GM23248 (cell line): ENCODE results near the gene ALCAM. TPM values are rescaled to one million over a fixed set of nuclear protein-coding genes. Genes with fewer than 3 reads are reported as not detected.

Experiments
- DNase-seq: peaks from one replicate; pipeline ENCODE4 v3.0.0-alpha.2; 2015
- H2AFZ ChIP-seq: fragments of 200-600 bp; sonication (generic); 2 replicates; pipeline ENCODE4 v1.6.1; 2016; ENCODE audit warnings: antibody characterized with exemption
- H3F3A ChIP-seq: fragments of 200-600 bp; sonication (generic); 2 replicates; pipeline ENCODE4 v1.6.1; 2016; ENCODE audit warnings: mild to moderate bottlenecking, antibody characterized with exemption, mixed run types; ENCODE audit not compliant: insufficient read depth
- H3K27ac ChIP-seq: fragments of 200-600 bp; sonication (generic); 2 replicates; pipeline ENCODE4 v1.5.1; 2016; ENCODE audit warnings: mild to moderate bottlenecking
- H3K27me3 ChIP-seq: fragments of 200-600 bp; sonication (generic); replicated peaks from 2 replicates; pipeline ENCODE4 v1.6.1; 2016; ENCODE audit warnings: mild to moderate bottlenecking; ENCODE audit not compliant: insufficient read depth
- H3K36me3 ChIP-seq: fragments of 200-600 bp; sonication (generic); 2 replicates; pipeline ENCODE4 v1.6.1; 2016; ENCODE audit warnings: low read depth, mild to moderate bottlenecking
- H3K4me1 ChIP-seq: fragments of 200-600 bp; sonication (generic); 2 replicates; pipeline ENCODE4 v1.6.1; 2016; ENCODE audit warnings: mild to moderate bottlenecking; ENCODE audit not compliant: insufficient read depth
- H3K4me2 ChIP-seq: fragments of 200-600 bp; sonication (generic); one replicate; pipeline ENCODE4 v1.6.1; 2016; ENCODE audit warnings: mild to moderate bottlenecking; ENCODE audit not compliant: unreplicated experiment
- H3K4me3 ChIP-seq: fragments of 200-600 bp; sonication (generic); 2 replicates; pipeline ENCODE4 v1.5.1; 2016; ENCODE audit warnings: mild to moderate bottlenecking
- H3K79me2 ChIP-seq: fragments of 200-600 bp; sonication (generic); 2 replicates; pipeline ENCODE4 v1.6.1; 2016; ENCODE audit warnings: mild to moderate bottlenecking; ENCODE audit not compliant: insufficient read depth
- H3K9ac ChIP-seq: fragments of 200-600 bp; sonication (generic); 2 replicates; pipeline ENCODE4 v1.6.1; 2016; ENCODE audit warnings: mild to moderate bottlenecking
- H3K9me2 ChIP-seq: fragments of 200-600 bp; sonication (generic); 2 replicates; pipeline ENCODE4 v1.6.1; 2016; ENCODE audit warnings: mixed run types, mild to moderate bottlenecking, moderate library complexity; ENCODE audit not compliant: insufficient read depth
- H3K9me3 ChIP-seq: fragments of 200-600 bp; sonication (generic); one replicate; pipeline ENCODE4 v1.6.1; 2017; ENCODE audit warnings: low read depth
- H4K20me1 ChIP-seq: fragments of 200-600 bp; sonication (generic); 2 replicates; pipeline ENCODE4 v1.6.0; 2016; ENCODE audit not compliant: insufficient read depth
- EZH2 ChIP-seq: fragments of 200-600 bp; sonication (generic); IDR thresholded peaks from 2 replicates; pipeline ENCODE4 v1.6.1; 2018; ENCODE audit warnings: antibody characterized with exemption, mild to moderate bottlenecking; ENCODE audit not compliant: insufficient read depth, poor library complexity, severe bottlenecking
- EZH2phosphoT487 ChIP-seq: fragments of 200-600 bp; sonication (generic); IDR thresholded peaks from 2 replicates; pipeline ENCODE4 v1.6.1; 2018; ENCODE audit warnings: antibody characterized with exemption, moderate library complexity, mild to moderate bottlenecking, low read depth; ENCODE audit not compliant: insufficient read depth
- WGBS, 2 experiments: methylation state at CpG; one replicate each; pipeline ENCODE4 v1.1.6; 2015 to 2017; ENCODE audit warnings: low lambda C conversion rate in 2 of 2, low coverage in 1 of 2; ENCODE audit errors: missing lambda C conversion rate in 2 of 2; 5-methylcytosine and 5-hydroxymethylcytosine counted together
- in situ Hi-C: fragments of 300-500 bp; cut with MboI; formaldehyde crosslinking; loops from 2 replicates; pipeline ENCODE4 v1.15.0; 2020
- polyA plus RNA-seq: library from polyadenylated mRNA; unstranded; fragments of >200 nt; fragmentation: Nextera tagmentation; extraction: Ambion mirVana; gene quantifications from 2 replicates; pipeline ENCODE4 v1.2.1, GENCODE V29; 2016
- total RNA-seq: library from RNA; depleted of rRNA; stranded (reverse); fragments of >200 nt; shearing (Covaris generic); gene quantifications from 2 replicates; pipeline ENCODE4 v1.2.3, GENCODE V29; 2014

Gene ALCAM
- total and polyA plus RNA-seq, 2 experiments from 2014 or later = 88.7 to 208 TPM

DNA sequence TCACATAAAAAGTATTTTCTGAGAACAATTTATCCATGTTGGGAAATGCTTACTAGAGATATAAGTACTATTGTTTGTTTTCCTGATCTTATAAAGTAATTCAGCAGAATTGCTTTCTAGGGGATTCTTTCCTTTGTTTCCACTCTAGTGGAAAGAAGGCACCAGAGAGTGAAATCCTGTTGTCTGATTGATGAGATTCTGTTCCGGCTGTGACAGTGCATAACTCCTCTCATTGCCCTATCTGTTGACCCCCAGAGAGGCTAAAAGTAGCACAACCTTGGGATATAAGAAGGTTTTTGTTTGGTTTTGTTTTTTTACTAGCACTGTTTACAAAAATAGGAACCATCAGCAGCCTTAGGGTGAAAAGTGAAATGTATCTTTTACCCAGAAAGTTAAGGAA lies 114.1 kb downstream of the ALCAM start:
- no peak overlapping the region for H3K4me2 ChIP-seq
- H4K20me1 ChIP-seq = no peaks in the 10 kb centered on the region
- DNase-seq = no peak
- H3K9me3 ChIP-seq = no peaks in the 10 kb centered on the region
- peaks cover 88% of the 10 kb centered on the region for H3K79me2 ChIP-seq
- H3K4me1 ChIP-seq = no peaks in the 10 kb centered on the region
- H3F3A ChIP-seq = no peaks in the 10 kb centered on the region
- H2AFZ ChIP-seq = no peak overlapping the region
- no peak overlapping the region for H3K4me3 ChIP-seq
- in situ Hi-C loops = no loop called here
- H3K27me3 ChIP-seq = no peaks in the 10 kb centered on the region
- no peak for TF ChIP-seq EZH2phosphoT487
- no peak for TF ChIP-seq EZH2
- no peaks in the 10 kb centered on the region; the same call in 1 of the 2 replicates for H3K36me3 ChIP-seq
- H3K9me2 ChIP-seq = no peaks in the 10 kb centered on the region
- H3K27ac ChIP-seq = no peak overlapping the region
- 100% methylated on average over 1 of the region's 1 CpG for WGBS, 2 experiments
- no peak overlapping the region for H3K9ac ChIP-seq

- Histone ChIP-seq H3K36me3 (no peaks in the 10 kb centered on the region), H3K27me3 (no peaks in the 10 kb centered on the region), H3K9ac (no peak overlapping the region), H3F3A (no peaks in the 10 kb centered on the region), H2AFZ (no peak overlapping the region), H4K20me1 (no peaks in the 10 kb centered on the region), H3K4me2 (no peak overlapping the region), H3K79me2 (peaks cover 71% of the 10 kb centered on the region), H3K4me1 (no peaks in the 10 kb centered on the region), H3K27ac (no peak overlapping the region), H3K9me2 (no peaks in the 10 kb centered on the region), H3K9me3 (no peaks in the 10 kb centered on the region), H3K4me3 (no peak overlapping the region)
- in situ Hi-C loops = no loop called here
- 41 to 63% methylated on average over 1 of the region's 1 CpG for WGBS, 2 experiments
- TF ChIP-seq EZH2phosphoT487 (no peak), EZH2 (no peak)
- no peak for DNase-seq
These were observed 116.8 kb downstream of the ALCAM start for GRCh38 chr3:105483476-105483875.

DNA sequence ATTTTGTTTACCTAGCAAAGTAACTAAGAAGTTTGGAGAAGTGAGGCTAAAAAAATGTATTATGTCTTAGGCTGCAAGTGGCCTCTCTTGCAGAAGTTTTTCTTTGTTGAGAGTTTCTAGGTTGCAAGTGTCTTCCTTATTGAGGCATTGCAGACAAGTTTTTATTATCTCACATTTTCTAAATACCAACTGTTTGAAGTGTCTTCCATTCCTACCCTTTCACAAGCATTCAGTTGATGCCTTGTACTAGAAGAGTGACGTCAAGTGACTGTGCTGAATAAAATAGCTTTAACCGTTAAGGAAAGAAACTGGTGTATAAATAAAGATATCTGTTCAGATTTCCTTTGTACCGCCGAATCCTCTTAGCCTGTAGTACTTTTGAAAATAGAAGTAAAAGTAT lies 123.3 kb downstream of the ALCAM start:
- Histone ChIP-seq H3K27me3 (no peaks in the 10 kb centered on the region), H3K9me3 (no peaks in the 10 kb centered on the region), H3K4me2 (no peak overlapping the region), H4K20me1 (no peaks in the 10 kb centered on the region), H3F3A (no peaks in the 10 kb centered on the region), H3K27ac (no peak overlapping the region), H3K4me3 (no peak overlapping the region), H3K9me2 (no peaks in the 10 kb centered on the region), H3K36me3 (no peaks in the 10 kb centered on the region), H3K79me2 (peaks cover 48% of the 10 kb centered on the region), H2AFZ (no peak overlapping the region), H3K4me1 (peaks cover 6% of the 10 kb centered on the region), H3K9ac (no peak overlapping the region)
- DNase-seq = no peak
- in situ Hi-C loops = no loop called here
- TF ChIP-seq EZH2 (no peak), EZH2phosphoT487 (no peak)
- 89 to 94% methylated on average over 4 of the region's 4 CpGs for WGBS, 2 experiments

- no peaks in the 10 kb centered on the region for H3F3A ChIP-seq
- no peak overlapping the region for H3K9ac ChIP-seq
- no peaks in the 10 kb centered on the region for H4K20me1 ChIP-seq
- no peak overlapping the region for H3K27ac ChIP-seq
- H3K27me3 ChIP-seq = no peaks in the 10 kb centered on the region
- no peaks in the 10 kb centered on the region for H3K9me2 ChIP-seq
- in situ Hi-C loops = no loop called here
- H2AFZ ChIP-seq = 0 out of 2 replicates have a peak overlapping the region, but pooled peaks have one; percentile 2
- H3K4me3 ChIP-seq = no peak overlapping the region
- no peak for DNase-seq
- WGBS, 2 experiments = 85 to 86% methylated on average over 3 of the region's 3 CpGs
- peaks cover 37% of the 10 kb centered on the region for H3K79me2 ChIP-seq
- 0 out of 2 replicates have a peak, but pooled peaks cover 2% of the 10 kb centered on the region for H3K36me3 ChIP-seq
- H3K4me1 ChIP-seq = peaks cover 9% of the 10 kb centered on the region
- no peaks in the 10 kb centered on the region for H3K9me3 ChIP-seq
- no peak for TF ChIP-seq EZH2
- no peak for TF ChIP-seq EZH2phosphoT487
- no peak overlapping the region for H3K4me2 ChIP-seq
These were observed 126.7 kb downstream of the ALCAM start for GRCh38 chr3:105493305-105493892.
